ENCODE results near the gene EHHADH.
A peak's percentile ranks its signal among the peaks of the same experiment; 100 is the strongest.

EHHADH gene

GRCh38 chr3:185188816-185189215, 65.0 kb downstream of the EHHADH start:
- no peak for DNase-seq

GRCh38 chr3:185187391-185187790, 66.5 kb downstream of the EHHADH start:
- DNase-seq = no peak

GRCh38 chr3:185176750-185177359, 77.0 kb downstream of the EHHADH start:
- peak; percentile 27 to 45 for DNase-seq

GRCh38 chr3:185175370-185175987, 78.4 kb downstream of the EHHADH start:
- DNase-seq = no peak

- no peak for DNase-seq
Measured at GRCh38 chr3:185172086-185173049, 81.5 kb downstream of the EHHADH start.

GRCh38 chr3:185164428-185165217, 89.2 kb downstream of the EHHADH start:
- no peak for DNase-seq

GRCh38 chr3:185162634-185163033, 91.2 kb downstream of the EHHADH start:
- no peak for DNase-seq

GRCh38 chr3:185161761-185162160, 92.1 kb downstream of the EHHADH start:
- no peak for DNase-seq

- DNase-seq = no peak
Measured at GRCh38 chr3:185157347-185157746, 96.5 kb downstream of the EHHADH start.

- no peak for DNase-seq
Measured at GRCh38 chr3:185155678-185156077, 98.2 kb downstream of the EHHADH start.

GRCh38 chr3:185153861-185154629, 99.8 kb downstream of the EHHADH start:
- no peak for DNase-seq

GRCh38 chr3:185153171-185153771, 100.6 kb downstream of the EHHADH start:
- DNase-seq = peak; percentile 8 to 9

- DNase-seq = peak; percentile 13 to 40
Measured at GRCh38 chr3:185152410-185153170, 101.3 kb downstream of the EHHADH start, which contains the start of gene C3orf70. Gene C3orf70, minus strand, starts transcription at chr3:185153060. Its CDS starts 237 bp downstream, at chr3:185152823.

GRCh38 chr3:185151964-185152409, 101.9 kb downstream of the EHHADH start:
- DNase-seq = no peak

GRCh38 chr3:185151101-185151963, 102.5 kb downstream of the EHHADH start:
- no peak for DNase-seq

GRCh38 chr3:185150561-185150960, 103.3 kb downstream of the EHHADH start:
- DNase-seq = no peak

GRCh38 chr3:185149591-185149990, 104.3 kb downstream of the EHHADH start:
- no peak for DNase-seq

- no peak for DNase-seq
Measured at GRCh38 chr3:185145511-185145910, 108.3 kb downstream of the EHHADH start.

GRCh38 chr3:185144784-185145183, 109.1 kb downstream of the EHHADH start:
- DNase-seq = no peak
